Measurements from ENCODE around the gene HMGXB3. TPM values are rescaled to one million over a fixed set of nuclear protein-coding genes. Genes with fewer than 3 reads are reported as not detected.

Gene HMGXB3
- total and polyA plus RNA-seq, 4 donors = 2.7 to 22.9 (median 11.0) TPM

GRCh38 chr5:150043657-150044328, 43.3 kb downstream of the HMGXB3 start:
- Histone ChIP-seq H3K27ac (ENCODE audit: low read depth in 1 of 2, low read length in 2 of 2) (no peak overlapping the region), H3K4me3 (ENCODE audit: low read depth in 1 of 3, low read length in 3 of 3) (no peak overlapping the region), H3K36me3 (ENCODE audit: control insufficient read depth in 4 of 4, insufficient read depth in 3 of 4, low read depth in 1 of 4, low read length in 3 of 4) (peaks cover 17 to 78% (median 59%) of the 10 kb centered on the region in 4 donors), H3K9me3 (ENCODE audit: control insufficient read depth in 4 of 4, low read length in 3 of 4) (no peaks in the 10 kb centered on the region), H3K27me3 (ENCODE audit: control insufficient read depth in 4 of 4, insufficient read depth in 4 of 4, low read length in 3 of 4) (no peaks in the 10 kb centered on the region), H3K4me1 (ENCODE audit: control insufficient read depth in 4 of 4, insufficient read depth in 4 of 4, low read length in 3 of 4) (no peaks in the 10 kb centered on the region), H3K9ac (ENCODE audit: low read depth in 1 of 2, low read length in 2 of 2) (no peak overlapping the region)
- no peak for TF ChIP-seq NR2F2 (IDR thresholded peaks at IDR 0.05)
- no peak for TF ChIP-seq YY1 (IDR thresholded peaks at IDR 0.05)
- TF ChIP-seq RAD21 (IDR thresholded peaks at IDR 0.05) = no peak
- no peak for TF ChIP-seq RXRA (IDR thresholded peaks at IDR 0.05)
- no peak for TF ChIP-seq ZBTB33 (IDR thresholded peaks at IDR 0.05)
- no peak for TF ChIP-seq MAX (IDR thresholded peaks at IDR 0.05)
- TF ChIP-seq REST (IDR thresholded peaks at IDR 0.05) = no peak
- TF ChIP-seq FOXA2 (IDR thresholded peaks at IDR 0.05) = no peak
- no peak for TF ChIP-seq EGR1 (IDR thresholded peaks at IDR 0.05; ENCODE audit: low read depth in 2 of 2)
- TF ChIP-seq GABPA (IDR thresholded peaks at IDR 0.05 in 1 of 2, conservative IDR thresholded peaks at IDR 0.05 in 1 of 2) = no peak
- no peak for TF ChIP-seq ATF3 (IDR thresholded peaks at IDR 0.05)
- no peak for TF ChIP-seq TAF1 (conservative IDR thresholded peaks at IDR 0.05)
- TF ChIP-seq SP1 (IDR thresholded peaks at IDR 0.05) = no peak
- TF ChIP-seq HNF4G (IDR thresholded peaks at IDR 0.05) = no peak
- TF ChIP-seq JUND (IDR thresholded peaks at IDR 0.05) = no peak
- TF ChIP-seq HNF4A (conservative IDR thresholded peaks at IDR 0.05) = no peak
- TF ChIP-seq CTCF (IDR thresholded peaks at IDR 0.05; ENCODE audit: low read depth, low read length, missing input control) = no peak
- TF ChIP-seq FOXA1 (IDR thresholded peaks at IDR 0.05) = no peak
- WGBS = 77% methylated on average over 4 of the region's 4 CpGs
- no peak for DNase-seq (ENCODE audit: low spot score)
